ENCODE results near the gene SNAP29. TPM values are rescaled to one million over a fixed set of nuclear protein-coding genes. Genes with fewer than 3 reads are reported as not detected.

The SNAP29 gene
- total and polyA plus RNA-seq, 9 of the 15 experiments (the other 6 are each of a cell fraction or from before 2014, with no cell fraction given): 19.5 to 250 (median 75.9) TPM

DNA sequence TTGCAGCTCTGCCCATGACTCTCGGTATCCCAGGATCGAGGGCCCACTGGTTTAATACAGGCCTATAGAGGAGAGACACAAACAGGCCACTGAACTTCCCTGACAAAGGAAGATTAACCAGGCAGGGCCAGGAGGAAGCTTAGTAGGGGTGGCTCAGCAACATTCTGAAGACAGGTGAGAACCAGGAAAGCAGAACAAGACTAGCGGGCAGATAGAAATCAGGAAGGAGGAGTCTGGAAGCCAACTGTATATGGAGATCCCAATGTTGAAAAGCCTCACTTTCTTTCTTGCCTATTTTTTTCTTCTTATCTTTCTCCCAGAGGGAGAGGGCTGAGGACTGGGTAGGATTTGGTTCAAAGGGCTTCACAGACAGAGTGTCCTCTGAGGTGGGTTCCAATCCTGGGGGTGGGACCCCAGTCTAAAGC is 5.6 kb upstream of the SNAP29 start (continued):
- no peak for TF ChIP-seq FOXP4 (CRISPR knock-in tag; IDR thresholded peaks at IDR 0.05; ENCODE audit: borderline replicate concordance)
- TF ChIP-seq MYC (IDR thresholded peaks at IDR 0.05; ENCODE audit: low read depth, low read length): 0 out of 2 replicates have a peak, but pooled peaks have one; percentile 48
- TF ChIP-seq MYC (CRISPR knock-in tag; IDR thresholded peaks at IDR 0.05; ENCODE audit: borderline replicate concordance, low read depth): no peak
- no peak for TF ChIP-seq MAFG (tag; conservative IDR thresholded peaks at IDR 0.05)
- peak; percentile 3; the same call in 1 of the 2 replicates for TF ChIP-seq JUND (IDR thresholded peaks at IDR 0.05; ENCODE audit: borderline replicate concordance, low read depth, low read length)
- no peak for TF ChIP-seq JUND (tag; IDR thresholded peaks at IDR 0.05; ENCODE audit: borderline replicate concordance, low read depth, low read length)
- TF ChIP-seq, protein P1, sequence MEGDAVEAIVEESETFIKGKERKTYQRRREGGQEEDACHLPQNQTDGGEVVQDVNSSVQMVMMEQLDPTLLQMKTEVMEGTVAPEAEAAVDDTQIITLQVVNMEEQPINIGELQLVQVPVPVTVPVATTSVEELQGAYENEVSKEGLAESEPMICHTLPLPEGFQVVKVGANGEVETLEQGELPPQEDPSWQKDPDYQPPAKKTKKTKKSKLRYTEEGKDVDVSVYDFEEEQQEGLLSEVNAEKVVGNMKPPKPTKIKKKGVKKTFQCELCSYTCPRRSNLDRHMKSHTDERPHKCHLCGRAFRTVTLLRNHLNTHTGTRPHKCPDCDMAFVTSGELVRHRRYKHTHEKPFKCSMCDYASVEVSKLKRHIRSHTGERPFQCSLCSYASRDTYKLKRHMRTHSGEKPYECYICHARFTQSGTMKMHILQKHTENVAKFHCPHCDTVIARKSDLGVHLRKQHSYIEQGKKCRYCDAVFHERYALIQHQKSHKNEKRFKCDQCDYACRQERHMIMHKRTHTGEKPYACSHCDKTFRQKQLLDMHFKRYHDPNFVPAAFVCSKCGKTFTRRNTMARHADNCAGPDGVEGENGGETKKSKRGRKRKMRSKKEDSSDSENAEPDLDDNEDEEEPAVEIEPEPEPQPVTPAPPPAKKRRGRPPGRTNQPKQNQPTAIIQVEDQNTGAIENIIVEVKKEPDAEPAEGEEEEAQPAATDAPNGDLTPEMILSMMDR (IDR thresholded peaks at IDR 0.05 in 2 of 3, conservative IDR thresholded peaks at IDR 0.05 in 1 of 3; ENCODE audit: insufficient read depth in 2 of 3, low read depth in 1 of 3, low read length in 3 of 3): 0 out of 6 replicates have a peak, but pooled peaks of 1 of the 3 experiments have one; percentile 3
- TF ChIP-seq SAFB (IDR thresholded peaks at IDR 0.05; ENCODE audit: borderline replicate concordance, low read depth, low read length): no peak
- TF ChIP-seq ZNF217 (CRISPR knock-in tag; IDR thresholded peaks at IDR 0.05): no peak
- no peak for TF ChIP-seq POLR2G (IDR thresholded peaks at IDR 0.05; ENCODE audit: low read depth, low read length)
- TF ChIP-seq CBFB (CRISPR knock-in tag; IDR thresholded peaks at IDR 0.05): no peak
- no peak for TF ChIP-seq TAF7 (tag; IDR thresholded peaks at IDR 0.05)
- TF ChIP-seq ZNF280B (CRISPR knock-in tag; IDR thresholded peaks at IDR 0.05): no peak
- no peak for TF ChIP-seq PBX2 (CRISPR knock-in tag; IDR thresholded peaks at IDR 0.05; ENCODE audit: low read depth)
- TF ChIP-seq PBX2 (tag; conservative IDR thresholded peaks at IDR 0.05; ENCODE audit: low read depth): no peak
- TF ChIP-seq SUPT5H (IDR thresholded peaks at IDR 0.05): no peak
- TF ChIP-seq PTBP1 (IDR thresholded peaks at IDR 0.05; ENCODE audit: low read depth, low read length): no peak
- TF ChIP-seq BHLHE40 (IDR thresholded peaks at IDR 0.05; ENCODE audit: low read length): peak; percentile 27; the same call in 1 of the 2 replicates
- peak; percentile 62 for TF ChIP-seq RBBP5 (IDR thresholded peaks at IDR 0.05; ENCODE audit: borderline replicate concordance, insufficient read depth, low read length, poor library complexity, severe bottlenecking)
- 0 out of 2 replicates have a peak, but pooled peaks have one; percentile 50 for TF ChIP-seq POLR2AphosphoS2 (IDR thresholded peaks at IDR 0.05; ENCODE audit: low read length)
- no peak for TF ChIP-seq SPI1 (IDR thresholded peaks at IDR 0.05; ENCODE audit: borderline replicate concordance, low read depth, low read length)
